LNCAP (cell line): Measurements from ENCODE around the gene SMYD3.

Experiments used
- CTCF ChIP-seq: fragments of 450-650 bp; IDR thresholded peaks from 2 replicates; pipeline ENCODE4 v1.5.1; 2017; ENCODE audit warnings: mild to moderate bottlenecking

SMYD3 gene

GRCh38 chr1:245948786-245949185 lies 558.3 kb downstream of the SMYD3 start:
- no peak for TF ChIP-seq CTCF

- no peak for TF ChIP-seq CTCF
Measured at GRCh38 chr1:245946905-245947304, 560.2 kb downstream of the SMYD3 start.

GRCh38 chr1:245942856-245943255 lies 564.2 kb downstream of the SMYD3 start:
- no peak for TF ChIP-seq CTCF

GRCh38 chr1:245939756-245940345 lies 567.2 kb downstream of the SMYD3 start:
- no peak for TF ChIP-seq CTCF

- TF ChIP-seq CTCF, result no peak
Measured at GRCh38 chr1:245938046-245938435, 569.0 kb downstream of the SMYD3 start.

GRCh38 chr1:245937316-245938045 lies 569.6 kb downstream of the SMYD3 start:
- TF ChIP-seq CTCF, result no peak

GRCh38 chr1:245934409-245934808 lies 572.7 kb downstream of the SMYD3 start:
- no peak for TF ChIP-seq CTCF
